GM23248 (cell line): ENCODE measurements around the gene MED10.

Experiments
- EZH2 ChIP-seq: fragments of 200-600 bp; sonication (generic); IDR thresholded peaks from 2 replicates; pipeline ENCODE4 v1.6.1; 2018; ENCODE audit warnings: antibody characterized with exemption, mild to moderate bottlenecking; ENCODE audit not compliant: insufficient read depth, poor library complexity, severe bottlenecking
- EZH2phosphoT487 ChIP-seq: fragments of 200-600 bp; sonication (generic); IDR thresholded peaks from 2 replicates; pipeline ENCODE4 v1.6.1; 2018; ENCODE audit warnings: antibody characterized with exemption, moderate library complexity, mild to moderate bottlenecking, low read depth; ENCODE audit not compliant: insufficient read depth

DNA sequence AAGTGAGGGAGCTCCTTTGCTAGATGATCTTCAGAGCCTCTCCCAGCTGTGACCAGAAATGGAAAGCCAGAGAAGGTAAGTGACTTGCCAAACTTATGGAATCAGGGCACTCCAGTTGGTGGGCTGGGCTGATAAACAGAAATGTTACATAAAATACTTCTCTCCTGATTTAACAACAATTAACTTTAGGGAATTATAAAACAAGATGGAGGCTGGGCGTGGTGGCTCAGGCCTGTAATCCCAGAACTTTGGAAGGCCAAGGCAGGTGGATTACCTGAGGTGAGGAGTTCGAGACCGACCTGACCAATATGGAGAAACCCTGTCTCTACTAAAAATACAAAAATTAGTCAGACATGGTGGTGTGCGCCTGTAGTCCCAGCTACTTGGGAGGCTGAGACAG is 899 bp upstream of the MED10 start:
- TF ChIP-seq EZH2 (no peak), EZH2phosphoT487 (no peak)
